NCI-H748 (cell line): Measurements from ENCODE around the gene POLD2.

Experiments used
- DNase-seq: peaks from one replicate; lab custom pipeline; 2025; ENCODE audit not compliant: unreplicated experiment; lab: John Stamatoyannopoulos, UW

Gene POLD2

DNA sequence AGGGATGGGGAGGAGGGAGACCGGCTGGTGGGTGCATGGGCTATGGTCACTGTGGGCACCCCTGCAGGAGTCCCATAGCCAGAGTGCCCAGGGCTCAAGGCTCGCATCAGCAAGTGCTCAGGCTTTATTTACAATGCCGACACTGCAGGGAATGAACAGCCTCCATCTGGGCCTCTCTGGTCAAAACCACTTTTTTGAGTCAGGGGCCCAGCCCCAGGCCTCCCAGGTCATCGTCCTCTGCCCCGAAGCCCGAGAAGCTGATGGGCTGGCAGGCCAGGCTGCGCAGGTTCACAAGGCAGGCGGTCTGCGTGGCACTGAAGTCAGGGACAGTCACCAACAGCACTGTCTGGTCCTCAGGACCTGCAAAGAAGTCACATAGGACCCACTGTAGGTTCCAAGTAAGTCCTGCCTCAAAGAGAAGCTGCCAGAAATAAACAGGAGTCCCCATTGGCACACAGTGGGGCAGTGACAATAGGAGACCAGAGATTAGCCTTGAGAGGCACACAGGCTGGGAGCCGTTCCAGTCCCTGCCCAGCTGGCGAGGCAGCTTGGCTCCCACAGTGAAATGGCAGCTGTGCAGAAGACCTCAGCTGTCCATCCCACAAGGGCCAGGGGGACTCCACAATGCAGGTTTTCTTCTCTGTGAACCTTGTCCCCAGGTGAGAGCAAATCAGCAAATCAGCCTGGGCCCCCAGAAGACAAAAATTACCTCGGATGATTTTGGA lies 8.6 kb downstream of the POLD2 start:
- no peak for DNase-seq

DNA sequence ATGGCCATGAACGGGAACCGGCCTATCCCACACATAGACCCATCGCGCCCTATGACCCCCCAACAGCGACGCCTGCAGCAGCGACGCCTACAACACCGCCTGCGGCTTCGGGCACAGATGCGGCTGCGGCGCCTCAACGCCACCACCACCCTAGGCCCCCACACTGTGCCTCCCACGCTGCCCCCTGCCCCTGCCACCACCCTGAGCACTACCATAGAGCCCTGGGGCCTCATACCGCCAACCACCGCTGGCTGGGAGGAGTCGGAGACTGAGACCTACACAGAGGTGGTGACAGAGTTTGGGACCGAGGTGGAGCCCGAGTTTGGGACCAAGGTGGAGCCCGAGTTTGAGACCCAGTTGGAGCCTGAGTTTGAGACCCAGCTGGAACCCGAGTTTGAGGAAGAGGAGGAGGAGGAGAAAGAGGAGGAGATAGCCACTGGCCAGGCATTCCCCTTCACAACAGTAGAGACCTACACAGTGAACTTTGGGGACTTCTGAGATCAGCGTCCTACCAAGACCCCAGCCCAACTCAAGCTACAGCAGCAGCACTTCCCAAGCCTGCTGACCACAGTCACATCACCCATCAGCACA lies 9.5 kb downstream of the POLD2 start:
- DNase-seq: no peak

DNA sequence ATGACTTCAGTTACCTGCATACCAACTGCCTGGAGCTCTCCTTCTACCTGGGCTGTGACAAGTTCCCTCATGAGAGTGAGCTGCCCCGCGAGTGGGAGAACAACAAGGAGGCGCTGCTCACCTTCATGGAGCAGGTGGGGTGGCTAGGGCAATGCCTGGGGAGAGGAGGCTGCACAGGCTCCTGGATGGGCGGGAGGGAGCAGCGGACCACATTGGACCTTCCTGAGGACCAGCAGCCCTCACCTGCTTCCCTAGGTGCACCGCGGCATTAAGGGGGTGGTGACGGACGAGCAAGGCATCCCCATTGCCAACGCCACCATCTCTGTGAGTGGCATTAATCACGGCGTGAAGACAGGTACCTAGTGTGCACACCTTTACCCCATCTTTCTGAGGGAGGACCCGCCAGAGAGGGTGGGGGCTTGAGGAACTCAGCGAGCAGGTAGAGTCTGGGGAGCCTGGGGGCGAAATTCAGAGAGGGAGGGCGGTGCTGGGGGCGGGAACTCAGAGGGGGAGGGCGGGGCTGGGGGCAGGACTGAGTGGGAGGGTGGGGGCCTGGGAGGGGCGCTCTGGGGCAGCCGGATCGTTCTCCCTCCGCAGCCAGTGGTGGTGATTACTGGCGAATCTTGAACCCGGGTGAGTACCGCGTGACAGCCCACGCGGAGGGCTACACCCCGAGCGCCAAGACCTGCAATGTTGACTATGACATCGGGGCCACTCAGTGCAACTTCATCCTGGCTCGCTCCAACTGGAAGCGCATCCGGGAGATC lies 10.2 kb downstream of the POLD2 start:
- peak; percentile 53 for DNase-seq

DNA sequence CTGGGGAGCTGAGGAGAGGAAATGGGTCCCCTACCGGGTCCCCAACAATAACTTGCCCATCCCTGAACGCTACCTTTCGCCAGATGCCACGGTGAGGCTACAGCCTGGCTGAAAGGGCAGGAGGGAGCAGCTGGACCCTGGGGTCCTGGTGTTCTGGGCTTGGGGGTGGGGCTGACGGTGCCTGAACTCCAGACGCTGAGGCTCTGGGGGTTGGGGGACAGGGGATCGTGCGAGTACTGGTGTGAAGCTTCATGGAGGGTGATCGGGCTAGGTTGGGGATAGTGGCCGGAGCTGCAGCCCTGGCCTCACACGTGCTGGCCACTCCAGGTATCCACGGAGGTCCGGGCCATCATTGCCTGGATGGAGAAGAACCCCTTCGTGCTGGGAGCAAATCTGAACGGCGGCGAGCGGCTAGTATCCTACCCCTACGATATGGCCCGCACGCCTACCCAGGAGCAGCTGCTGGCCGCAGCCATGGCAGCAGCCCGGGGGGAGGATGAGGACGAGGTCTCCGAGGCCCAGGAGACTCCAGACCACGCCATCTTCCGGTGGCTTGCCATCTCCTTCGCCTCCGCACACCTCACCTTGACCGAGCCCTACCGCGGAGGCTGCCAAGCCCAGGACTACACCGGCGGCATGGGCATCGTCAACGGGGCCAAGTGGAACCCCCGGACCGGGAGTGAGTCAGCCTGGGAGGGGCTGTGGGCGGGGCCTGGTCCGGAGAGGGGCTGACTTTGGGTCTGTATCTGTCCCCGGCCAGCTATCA lies 10.9 kb downstream of the POLD2 start:
- peak; percentile 58 for DNase-seq

DNA sequence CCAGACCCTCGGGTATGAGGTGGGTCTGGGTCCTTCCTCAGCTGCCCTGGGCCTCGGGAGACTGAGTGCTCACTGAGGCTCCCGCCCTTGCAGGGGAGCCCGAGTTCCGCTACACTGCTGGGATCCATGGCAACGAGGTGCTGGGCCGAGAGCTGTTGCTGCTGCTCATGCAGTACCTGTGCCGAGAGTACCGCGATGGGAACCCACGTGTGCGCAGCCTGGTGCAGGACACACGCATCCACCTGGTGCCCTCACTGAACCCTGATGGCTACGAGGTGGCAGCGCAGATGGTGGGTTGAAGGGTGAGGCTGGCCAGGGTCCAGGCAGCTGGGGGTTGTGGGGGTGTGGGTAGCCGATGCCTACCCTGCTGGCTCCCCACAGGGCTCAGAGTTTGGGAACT lies 11.6 kb downstream of the POLD2 start:
- peak; percentile 42 for DNase-seq

DNA sequence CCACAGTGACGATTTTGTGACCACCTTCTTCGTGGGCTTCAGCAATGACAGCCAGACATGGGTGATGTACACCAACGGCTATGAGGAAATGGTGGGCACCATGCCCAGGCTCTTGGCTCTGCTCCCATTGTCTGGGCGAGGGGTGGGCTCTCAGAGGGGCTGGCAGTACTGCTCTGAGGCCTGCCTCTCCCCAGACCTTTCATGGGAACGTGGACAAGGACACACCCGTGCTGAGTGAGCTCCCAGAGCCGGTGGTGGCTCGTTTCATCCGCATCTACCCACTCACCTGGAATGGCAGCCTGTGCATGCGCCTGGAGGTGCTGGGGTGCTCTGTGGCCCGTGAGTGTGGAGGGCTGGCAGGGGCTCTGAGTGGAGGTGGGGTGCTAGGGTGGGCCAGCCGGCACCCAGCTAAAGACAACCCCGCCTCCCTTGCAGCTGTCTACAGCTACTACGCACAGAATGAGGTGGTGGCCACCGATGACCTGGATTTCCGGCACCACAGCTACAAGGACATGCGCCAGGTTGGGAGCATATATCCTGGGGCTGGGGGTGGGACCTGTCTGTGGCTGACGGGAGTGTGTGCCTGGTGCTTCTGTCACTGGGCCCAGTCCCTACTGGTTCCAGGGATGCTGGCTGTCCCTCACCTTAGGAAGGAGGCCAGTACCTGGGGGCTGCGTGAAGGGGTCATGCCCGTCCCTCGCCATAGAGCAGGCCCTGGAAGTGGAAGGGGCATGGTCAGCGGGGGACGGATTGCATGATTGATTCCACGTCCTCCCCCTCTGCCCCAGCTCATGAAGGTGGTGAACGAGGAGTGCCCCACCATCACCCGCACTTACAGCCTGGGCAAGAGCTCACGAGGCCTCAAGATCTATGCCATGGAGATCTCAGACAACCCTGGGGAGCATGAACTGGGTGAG lies 12.4 kb downstream of the POLD2 start:
- DNase-seq: no peak

DNA sequence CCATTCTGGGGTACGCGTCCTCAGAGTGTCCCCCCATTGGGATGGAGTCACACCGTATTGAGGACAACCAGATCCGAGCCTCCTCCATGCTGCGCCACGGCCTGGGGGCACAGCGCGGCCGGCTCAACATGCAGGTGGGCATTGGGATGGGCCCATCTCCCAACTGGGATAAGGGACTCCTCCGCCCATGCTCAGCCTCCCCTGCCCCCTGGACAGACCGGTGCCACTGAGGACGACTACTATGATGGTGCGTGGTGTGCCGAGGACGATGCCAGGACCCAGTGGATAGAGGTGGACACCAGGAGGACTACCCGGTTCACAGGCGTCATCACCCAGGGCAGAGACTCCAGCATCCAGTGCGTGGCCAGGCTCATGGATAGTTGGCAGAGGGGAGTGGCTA lies 13.4 kb downstream of the POLD2 start:
- DNase-seq: no peak

DNA sequence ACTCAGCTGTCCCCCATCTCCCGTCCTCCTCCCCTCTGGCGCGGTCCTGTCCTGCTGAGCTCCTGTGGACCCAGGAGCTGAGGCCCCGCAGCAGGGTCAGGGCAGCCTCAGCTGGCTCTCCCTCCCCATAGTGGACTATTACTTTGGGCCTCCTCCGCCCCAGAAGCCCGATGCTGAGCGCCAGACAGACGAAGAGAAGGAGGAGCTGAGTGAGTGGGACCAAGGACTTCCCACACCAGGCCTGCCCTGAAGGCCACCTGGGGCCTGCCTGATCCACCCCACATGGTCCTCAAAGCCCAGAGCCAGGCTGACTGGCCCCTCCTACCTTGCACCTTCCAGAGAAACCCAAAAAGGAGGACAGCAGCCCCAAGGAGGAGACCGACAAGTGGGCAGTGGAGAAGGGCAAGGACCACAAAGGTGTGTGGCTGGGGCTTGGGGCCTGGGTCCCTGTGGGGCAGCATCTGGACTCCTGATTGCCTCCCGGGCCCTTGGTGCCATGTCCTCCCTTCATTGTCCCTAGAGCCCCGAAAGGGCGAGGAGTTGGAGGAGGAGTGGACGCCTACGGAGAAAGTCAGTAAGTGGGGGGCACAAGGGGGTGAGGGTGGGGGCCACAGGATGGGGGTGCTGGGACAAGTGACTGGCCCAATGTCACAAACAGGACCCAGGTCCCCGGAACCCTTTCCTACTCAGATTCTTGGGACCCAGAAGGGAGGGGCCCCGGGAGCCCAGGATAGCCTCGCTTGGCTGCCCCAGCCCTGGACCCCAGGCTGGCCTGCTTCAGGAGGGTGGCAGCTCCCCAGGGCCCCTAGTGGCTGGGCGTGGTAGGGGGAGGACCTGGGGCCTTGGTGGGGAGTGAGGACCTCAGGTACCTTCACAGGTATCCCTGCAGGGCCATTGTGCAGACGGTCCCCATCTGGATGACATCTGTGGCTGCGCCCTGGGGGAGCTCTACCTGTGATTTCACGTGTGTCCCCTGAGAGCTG lies 14.3 kb downstream of the POLD2 start:
- DNase-seq: no peak

DNA sequence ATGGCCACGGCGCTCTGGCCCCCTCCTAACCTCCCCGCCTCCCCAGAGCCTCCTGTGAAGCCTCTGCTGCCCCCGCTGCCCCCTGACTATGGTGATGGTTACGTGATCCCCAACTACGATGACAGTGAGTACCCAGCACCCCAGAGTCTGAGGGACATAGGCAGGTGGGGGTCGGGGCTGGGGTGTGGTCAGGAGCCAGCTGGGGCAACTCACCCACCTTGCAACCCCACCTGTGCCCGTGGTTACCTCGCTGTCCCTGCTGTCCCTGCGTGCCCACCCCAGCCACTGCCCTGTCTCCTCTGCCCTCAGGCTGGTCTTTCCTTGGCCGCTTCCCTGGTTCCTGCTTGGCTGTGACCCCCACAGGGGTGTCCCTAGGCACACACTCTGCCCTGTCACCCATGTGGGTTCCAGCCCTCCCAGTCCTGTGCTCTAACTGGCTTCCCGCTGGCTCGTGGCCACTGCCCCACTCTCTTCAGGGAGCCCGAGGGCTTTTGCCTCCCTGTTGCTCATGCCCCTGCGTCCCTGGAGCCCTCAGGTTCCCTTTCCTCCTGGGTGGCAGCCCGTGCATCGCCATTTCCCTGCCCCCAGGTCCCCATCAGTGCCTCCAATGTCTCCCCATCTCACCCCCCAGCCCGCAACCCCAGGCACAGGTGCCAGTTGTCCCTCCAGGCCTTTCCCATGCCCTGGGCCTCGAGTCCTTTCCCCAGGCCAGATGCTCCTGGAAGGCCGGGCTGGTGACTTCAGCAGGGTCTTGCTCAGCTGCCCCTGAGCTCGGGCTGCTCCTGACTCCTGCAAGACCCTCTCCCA lies 15.2 kb downstream of the POLD2 start:
- DNase-seq: no peak

DNA sequence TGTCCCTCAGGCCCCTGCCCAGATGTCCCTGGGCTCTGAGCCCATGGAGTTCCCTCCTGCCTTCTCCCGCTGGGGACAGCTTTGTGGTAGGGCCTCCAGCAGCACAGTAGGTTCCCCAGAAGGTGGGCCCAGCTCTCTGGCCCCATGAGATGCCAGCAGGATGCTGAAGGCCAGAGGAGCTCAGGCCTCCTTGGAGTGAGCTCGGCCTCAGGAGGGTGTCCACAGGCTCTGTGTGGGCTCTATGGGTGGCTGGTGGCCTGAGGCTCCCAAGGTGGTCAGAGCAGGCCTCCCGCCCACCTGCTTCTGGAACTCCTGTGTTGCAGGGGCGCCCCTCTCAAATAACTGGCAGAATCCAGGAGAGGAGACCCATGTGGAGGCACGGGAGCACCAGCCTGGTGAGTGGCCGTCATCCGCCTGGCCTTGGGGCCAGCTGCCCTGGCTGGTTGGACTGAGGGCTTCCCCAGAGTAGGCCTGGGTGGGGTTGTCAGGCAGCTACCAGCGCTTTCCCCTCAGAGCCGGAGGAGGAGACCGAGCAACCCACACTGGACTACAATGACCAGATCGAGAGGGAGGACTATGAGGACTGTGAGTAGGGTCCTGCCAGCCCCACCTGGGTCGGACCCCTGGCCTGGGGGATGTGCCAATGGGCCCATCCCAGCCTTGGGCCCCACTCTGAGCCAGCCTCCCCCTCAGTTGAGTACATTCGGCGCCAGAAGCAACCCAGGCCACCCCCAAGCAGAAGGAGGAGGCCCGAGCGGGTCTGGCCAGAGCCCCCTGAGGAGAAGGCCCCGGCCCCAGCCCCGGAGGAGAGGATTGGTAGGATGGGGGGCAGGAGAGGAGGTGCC lies 16.0 kb downstream of the POLD2 start:
- no peak for DNase-seq

DNA sequence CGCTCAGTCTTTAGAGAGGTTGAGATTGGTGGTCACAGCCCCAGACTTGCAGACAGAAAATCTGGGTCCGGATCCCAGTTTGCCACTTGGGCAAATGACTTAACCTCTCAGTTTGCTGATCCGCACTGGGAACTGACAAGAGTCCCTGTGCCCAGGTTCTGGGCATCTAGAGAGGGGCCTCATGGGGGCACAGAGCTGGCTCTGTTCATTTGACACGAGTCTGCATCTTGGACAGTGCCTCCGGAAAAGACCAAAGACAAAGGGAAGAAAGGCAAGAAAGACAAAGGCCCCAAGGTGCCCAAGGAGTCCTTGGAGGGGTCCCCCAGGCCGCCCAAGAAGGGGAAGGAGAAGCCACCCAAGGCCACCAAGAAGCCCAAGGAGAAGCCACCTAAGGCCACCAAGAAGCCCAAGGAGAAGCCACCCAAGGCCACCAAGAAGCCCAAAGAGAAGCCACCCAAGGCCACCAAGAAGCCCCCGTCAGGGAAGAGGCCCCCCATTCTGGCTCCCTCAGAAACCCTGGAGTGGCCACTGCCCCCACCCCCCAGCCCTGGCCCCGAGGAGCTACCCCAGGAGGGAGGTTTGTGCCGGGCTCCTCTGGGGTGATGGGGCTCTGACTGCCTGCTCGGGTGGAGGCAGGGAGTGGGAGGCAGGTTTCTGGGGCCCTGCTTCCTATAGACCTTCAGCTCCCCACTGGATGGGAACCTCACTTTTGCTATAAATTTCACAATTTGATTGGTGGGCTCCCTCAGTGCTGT lies 16.9 kb downstream of the POLD2 start:
- DNase-seq: no peak

DNA sequence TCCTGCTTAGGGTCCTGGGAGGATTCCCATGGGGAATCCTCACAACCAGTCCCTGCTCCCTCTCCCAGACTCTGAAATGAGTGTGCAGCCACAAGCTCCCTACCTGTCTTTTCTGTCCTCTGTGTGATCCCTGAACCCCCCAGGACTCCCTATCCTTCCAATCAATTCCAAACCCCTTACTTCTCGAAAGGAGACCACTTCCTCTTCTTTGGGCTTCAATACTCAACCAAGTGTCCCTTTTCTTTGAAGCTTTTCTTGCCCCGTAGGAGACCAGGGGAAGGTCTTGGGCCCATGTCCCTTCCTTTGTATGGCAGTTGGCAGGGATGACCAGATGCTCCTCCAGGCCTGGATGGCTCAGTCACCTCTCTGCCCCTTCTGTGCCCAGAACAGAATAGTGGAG lies 17.5 kb downstream of the POLD2 start:
- no peak for DNase-seq

DNA sequence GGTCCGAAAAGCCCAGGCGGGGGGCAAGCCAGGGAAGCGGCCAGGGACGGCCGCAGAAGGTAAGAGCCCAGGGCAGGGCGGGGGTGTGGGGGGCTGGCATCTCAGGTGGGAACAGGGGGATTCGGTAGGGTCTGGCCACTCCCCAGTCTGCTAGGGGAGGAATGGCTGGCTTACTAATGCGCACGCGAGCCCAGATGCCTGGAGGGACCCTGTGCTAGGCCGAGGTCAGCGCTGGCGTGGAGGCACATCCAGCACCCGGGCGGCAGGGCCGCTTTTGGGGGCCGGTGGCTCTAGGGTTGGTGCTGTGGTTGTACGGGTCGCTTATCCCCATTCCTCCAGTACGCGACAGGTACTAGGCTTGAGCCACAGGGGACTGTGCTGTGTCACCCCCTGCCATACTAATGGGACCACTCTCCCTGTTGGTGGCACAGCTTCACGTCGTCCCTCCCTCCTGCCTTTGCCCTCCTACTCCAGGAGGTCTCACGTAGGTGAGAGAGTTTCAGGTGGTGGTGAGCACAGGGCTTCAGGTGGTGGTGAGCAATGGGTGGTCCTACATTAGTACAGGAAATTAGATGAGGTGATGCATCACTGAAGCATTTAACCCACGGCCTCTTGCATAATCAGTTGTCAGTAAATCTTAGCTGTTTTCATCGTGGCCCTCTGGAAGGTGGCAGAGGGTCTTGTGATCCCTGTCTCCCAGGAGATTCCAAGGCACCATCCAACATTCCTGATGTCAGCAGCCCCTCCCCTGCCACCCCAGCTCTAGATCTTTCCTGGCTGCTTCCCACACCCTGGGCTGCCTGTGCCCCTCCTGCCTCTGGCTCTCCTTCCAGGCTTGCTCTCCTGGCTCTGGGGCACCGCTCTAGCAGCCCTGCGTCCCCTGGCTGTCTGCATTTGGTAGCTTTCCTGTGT lies 18.2 kb downstream of the POLD2 start:
- no peak for DNase-seq

DNA sequence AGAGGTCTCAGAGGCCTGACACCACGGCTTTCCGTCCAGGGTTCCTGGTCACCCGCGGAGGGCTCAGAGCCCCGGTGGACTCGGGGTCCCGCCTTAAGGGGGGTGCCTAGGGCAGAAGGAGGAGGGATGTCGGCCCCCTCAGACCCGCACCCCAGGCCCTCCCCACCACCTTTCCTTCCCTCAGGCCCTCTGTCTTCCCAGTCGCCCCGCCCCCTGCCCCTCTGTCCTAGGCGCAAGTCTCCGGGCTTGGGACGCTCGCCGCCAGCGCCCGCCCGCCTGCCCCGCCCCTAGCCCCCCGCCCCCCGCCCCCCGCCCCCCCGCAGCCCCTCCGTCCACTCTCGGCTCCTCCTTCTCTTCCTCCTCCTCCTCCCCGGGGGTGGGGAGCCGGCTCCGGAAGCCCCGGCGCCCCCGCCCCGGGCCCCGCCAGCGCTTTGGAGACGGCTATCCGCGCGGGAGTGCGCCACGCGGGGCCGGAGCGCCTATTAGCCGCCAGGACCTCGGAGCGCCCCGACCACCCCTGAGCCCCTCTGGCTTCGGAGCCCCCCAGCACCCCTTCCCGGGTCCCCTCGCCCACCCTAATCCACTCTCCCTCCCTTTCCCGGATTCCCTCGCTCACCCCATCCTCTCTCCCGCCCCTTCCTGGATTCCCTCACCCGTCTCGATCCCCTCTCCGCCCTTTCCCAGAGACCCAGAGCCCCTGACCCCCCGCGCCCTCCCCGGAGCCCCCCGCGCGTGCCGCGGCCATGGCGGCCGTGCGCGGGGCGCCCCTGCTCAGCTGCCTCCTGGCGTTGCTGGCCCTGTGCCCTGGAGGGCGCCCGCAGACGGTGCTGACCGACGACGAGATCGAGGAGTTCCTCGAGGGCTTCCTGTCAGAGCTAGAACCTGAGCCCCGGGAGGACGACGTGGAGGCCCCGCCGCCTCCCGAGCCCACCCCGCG lies 19.2 kb downstream of the POLD2 start, which contains the start of gene AEBP1:
Gene AEBP1 (plus strand): TSS at position 423 of the 937 bp plus-strand sequence. CDS start 321 bp downstream, at position 744.
- peak; percentile 54 for DNase-seq

DNA sequence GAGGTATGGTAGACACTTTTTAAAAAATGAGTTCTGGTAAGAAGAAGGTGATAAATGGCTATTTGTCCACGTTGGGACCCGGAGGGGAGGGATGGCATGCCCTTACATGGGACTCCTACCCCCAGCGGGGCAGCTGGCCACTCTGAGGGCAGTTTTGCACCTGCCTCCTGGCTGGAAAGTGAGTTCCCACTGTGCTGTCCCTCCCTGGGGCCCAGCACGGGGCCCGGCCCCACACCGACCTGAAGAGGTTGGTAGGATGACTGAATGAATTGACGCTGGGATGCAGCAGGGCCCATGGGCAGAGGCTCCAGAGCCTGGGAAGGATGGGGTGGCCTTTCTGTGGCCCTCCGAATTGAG lies 19.8 kb downstream of the POLD2 start:
- no peak for DNase-seq
